Stimulated activated naive CD8-positive, alpha-beta T cell treated with anti-CD3 and anti-CD28 coated beads, Interleukin-15, Interleukin-2, amounts not matched to agents 100 U/mL and 50 U/mL, for 24 hours (primary cell): ENCODE results near the gene PCNX3.

Experiments used
- ATAC-seq: fragments of 150-1000 bp; cut with Tn5 transposase; one replicate; pipeline ENCODE4 v1.10.0; 2021
- DNase-seq: peaks from one replicate; pipeline ENCODE4 v3.0.0; 2021

PCNX3 gene

DNA sequence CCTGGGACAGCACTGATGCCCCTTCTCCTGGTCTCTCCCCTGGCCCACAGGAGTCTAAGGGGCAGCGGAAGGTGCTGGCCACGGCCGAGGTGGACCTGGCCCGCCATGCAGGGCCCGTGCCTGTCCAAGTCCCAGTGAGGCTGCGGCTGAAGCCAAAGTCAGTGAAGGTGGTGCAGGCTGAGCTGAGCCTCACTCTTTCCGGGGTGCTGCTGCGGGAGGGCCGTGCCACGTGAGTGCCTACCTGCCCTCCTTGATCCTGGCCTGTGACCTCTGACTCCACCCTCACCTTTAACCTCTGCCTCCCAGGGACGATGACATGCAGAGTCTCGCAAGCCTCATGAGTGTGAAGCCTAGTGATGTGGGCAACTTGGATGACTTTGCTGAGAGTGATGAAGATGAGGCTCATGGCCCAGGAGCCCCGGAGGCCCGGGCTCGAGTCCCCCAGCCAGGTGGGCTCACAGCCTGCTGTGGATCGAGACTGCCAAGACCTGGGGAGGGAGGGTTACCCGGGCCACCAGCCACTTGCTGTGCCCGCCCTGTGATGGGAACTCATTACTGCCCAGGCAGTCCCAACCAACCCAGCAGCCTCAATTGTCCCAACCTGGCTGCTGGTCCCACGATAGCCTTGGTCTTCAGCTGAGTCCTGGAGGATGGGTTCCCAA lies 35.4 kb upstream of the PCNX3 start:
- DNase-seq (no peak), ATAC-seq (no peak)

DNA sequence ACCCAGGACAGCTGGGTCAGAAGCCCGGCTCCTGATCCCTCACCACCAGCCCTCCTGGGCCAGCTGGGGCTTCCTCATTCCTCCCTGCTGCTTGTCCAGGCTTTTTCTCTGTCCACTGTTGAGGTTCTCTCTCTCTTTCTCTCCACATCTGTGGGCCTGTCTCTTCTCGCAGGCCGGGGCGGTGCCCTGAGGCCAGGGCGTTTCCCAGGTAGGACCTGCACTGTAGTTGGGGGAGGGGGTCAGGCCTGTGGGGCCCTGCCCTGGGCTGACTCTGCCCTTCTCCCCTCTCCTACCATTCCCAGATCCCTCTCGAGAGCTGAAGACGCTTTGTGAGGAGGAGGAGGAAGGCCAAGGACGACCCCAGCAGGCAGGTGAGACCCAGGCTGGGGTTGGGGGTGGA lies 34.8 kb upstream of the PCNX3 start:
- DNase-seq (no peak), ATAC-seq (no peak)

DNA sequence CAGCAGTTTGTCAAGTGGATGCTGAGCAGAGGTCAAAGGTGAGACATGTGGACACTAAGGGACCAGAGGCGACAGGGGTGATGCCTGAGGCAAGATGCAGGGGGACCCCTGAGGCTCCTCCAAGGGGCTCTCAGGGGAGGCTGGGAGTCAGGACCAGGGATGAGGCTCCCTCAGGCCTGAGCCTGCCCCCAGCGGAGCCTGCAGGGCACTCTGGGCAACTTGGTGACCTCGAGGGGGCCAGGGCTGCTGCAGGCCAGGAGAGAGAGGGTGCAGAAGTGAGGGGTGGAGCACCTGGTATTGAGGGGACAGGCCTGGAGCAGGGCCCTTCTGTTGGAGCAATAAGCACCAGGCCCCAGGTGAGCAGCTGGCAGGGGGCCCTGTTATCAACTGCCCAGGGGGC lies 33.6 kb upstream of the PCNX3 start:
- no peak for DNase-seq
- no peak for ATAC-seq

DNA sequence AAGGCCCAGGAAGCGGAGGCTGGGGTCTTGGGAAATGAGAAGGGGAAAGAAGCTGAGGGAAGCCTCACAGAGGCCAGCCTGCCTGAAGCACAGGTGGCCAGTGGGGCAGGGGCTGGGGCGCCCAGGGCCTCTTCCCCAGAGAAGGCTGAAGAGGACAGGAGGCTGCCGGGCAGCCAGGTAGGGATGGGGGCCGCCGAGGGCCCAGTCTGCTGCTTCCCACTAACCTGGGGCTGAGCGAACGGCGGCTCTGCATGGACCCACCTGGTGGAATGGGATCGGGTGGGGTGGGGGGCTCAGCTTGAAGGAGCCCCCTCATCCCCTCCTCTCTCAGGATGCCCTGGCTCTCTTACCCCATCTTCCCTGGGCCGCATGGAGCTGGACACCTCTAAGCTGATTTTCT lies 32.0 kb upstream of the PCNX3 start:
- no peak for ATAC-seq
- DNase-seq, result no peak

DNA sequence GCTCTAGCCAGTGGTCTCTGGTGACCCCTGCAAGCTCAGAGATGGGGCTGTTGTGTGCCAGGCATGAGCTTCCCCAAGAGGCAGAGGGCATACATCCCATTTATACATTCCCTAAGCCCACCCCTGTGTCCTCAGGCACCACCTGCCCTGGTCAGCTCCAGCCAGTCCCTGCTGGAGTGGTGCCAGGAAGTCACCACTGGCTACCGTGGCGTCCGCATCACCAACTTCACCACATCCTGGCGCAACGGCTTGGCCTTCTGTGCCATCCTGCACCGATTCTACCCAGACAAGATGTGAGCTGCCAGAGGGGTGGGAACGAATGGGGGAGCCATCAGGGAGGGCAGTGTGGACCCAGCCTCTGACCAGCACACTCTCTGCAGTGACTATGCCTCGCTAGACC lies 31.5 kb upstream of the PCNX3 start:
- no peak for DNase-seq
- ATAC-seq, result no peak

DNA sequence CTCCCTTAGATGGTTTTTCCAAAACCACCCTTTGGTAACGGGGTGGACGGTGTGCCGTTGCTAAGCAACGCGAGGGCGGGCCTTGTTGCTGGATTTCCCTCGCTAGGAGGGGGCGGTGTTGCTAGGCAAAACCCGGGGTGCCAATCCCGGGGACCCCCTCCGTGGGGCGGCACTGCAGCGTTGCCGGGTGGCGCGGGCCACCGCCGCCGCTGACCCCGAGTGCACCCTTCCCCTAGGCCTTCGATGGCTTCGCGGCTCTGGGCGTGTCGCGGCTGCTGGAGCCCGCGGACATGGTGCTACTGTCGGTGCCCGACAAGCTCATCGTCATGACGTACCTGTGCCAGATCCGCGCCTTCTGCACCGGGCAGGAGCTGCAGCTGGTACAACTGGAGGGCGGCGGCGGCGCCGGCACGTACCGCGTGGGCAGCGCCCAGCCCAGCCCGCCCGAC lies 30.8 kb upstream of the PCNX3 start:
- DNase-seq, result no peak
- no peak for ATAC-seq

DNA sequence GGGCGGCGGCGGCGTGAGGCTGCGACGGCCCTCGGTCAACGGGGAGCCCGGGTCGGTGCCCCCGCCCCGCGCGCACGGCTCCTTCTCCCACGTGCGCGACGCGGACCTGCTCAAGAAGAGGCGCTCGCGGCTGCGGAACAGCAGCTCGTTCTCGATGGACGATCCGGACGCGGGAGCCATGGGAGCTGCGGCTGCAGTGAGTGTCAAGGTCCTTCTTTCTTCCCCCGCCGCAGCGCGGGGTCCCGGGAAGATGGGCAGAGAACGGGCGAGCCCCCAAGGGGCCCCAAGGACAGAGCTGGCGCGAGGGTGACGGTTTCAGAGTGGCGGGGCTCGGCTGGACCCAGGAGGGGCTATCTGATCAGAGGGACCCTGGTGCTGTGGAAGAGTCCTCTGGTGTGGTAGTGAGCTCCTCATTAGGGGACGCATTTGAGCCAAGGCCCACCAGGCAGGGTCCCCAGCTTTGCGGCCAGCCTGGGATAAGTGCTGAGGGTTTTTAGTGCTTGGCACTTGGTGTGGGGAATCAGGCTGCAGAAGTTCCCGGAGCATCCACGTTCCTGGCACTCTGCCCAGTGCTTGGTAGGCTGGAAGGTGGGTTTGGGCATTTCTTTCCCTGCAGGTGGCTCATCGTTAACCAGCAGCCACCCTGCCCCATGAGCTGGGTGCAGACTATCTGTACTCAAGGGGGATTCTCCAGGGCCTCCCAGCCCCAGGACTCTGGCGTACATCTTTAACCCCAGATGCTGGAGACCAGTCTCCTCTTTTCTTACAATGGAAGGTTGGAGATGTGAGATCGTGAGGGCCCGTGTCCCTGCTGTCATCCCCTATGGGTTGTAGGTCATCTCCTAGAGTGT lies 30.0 kb upstream of the PCNX3 start:
- DNase-seq (no peak), ATAC-seq (no peak)

DNA sequence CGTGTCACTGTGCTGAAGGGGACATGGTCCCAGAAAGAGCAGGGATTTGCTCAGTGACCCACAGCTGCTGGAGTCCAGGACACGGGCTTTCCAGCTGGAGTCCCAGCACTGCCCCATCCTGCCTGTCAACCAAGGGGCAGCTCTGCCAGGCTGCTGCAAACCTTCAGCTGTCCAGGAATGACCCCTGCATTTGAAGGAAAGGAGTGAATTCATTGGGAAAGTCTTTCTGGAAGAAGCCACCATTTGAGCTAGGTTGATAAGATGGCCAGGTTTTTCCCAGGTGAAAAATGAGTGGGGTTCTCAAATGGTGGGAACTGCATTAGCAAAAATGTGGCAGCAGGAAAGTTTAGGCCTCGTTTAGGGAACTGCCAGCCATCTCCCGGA lies 29.3 kb upstream of the PCNX3 start:
- ATAC-seq (no peak), DNase-seq (no peak)

DNA sequence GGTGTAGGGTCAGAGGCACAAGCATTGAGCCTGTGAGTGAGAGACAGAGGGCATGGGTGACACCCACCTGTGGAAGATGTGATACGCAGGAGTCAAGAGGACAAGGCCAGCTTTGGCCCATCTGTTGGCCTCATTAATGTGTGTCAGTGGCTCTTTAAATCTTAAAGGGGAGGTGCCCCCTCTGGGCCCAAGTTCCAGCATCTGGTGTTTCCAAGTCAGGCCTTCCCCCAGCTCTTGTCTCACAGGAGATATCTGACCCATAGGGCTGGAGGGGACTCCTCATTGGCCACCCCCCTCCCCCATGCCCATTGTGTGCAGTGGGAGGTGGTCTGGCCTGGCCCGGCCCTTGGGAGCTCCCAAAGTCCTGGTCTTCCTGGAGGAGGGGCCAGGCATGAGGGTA lies 28.9 kb upstream of the PCNX3 start:
- no peak for DNase-seq
- ATAC-seq, result no peak

DNA sequence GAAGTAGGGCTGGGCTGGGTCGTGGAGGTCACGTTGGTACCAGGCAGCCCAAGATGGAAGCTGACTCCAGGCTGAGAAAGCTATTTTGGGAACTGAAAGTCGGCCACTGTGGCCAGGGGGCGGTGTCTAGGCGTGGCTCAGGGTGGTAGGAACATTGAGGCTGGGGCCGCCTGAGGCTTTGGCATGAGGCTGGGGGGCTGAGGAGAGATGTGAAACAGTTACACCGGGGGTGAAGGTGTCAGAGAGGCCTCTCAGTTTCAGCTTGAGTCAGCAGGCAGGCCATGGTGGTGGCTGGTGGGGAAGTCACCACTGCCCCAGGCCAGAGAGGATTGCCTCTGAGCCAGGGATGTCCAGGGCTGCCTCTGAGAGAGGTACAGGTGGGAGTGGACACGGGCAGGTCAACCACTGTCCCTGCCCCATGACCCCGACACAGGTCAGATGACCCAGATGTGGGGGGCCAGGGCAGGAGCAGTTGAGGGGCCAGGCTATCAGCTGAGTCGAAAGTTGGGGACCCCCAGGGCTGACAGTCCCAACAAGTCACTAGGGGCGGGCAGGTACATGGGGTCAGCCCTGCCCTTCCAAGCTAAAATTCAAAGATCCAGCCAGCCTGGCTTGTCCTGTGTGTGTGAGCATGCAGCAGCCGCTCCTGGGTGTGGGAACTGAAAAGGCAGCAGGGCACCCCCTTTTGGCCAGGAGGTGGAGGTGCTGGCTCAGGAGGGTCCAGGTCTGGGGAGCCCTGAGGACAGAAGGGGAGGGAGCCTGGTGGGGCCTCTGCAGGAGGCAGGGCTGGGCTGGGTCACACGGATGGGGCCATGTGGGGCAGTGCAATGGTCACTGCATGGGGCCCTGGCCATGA lies 27.1 kb upstream of the PCNX3 start:
- DNase-seq, result peak; percentile 88
- peak; percentile 85 for ATAC-seq

DNA sequence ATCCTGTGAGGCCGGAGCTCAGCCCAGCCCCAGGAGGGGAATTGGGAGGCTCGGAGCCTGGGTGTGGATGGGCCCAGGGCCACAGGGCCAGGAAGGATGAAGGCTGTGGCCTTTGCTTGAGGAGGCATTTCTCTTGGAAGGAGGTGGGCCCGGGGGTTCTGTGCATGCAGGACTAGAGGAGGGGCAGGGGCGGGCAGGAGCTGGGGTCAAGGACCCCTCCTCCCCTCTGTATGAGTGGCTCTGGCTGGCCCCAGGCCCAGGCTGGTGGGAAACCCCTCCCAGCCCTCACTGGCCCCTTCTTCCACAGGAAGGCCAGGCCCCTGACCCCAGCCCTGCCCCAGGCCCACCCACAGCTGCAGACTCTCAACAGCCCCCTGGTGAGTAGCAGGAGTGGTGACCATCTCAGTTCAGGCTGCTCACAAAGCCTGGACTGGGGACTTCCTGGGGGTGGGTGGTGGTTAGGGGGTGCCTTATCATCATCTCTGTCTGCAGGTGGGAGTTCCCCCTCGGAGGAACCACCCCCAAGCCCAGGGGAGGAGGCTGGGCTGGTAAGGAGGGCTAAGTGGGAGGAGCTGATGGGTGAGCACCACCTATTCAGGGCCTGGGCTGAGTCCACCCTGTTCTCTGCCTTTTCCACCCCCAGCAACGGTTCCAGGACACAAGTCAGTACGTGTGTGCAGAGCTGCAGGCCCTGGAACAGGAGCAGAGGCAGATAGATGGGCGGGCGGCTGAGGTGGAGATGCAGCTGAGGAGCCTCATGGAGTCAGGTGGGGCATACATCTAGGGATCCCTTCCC lies 25.9 kb upstream of the PCNX3 start:
- DNase-seq (peak; percentile 79), ATAC-seq (peak; percentile 59)

DNA sequence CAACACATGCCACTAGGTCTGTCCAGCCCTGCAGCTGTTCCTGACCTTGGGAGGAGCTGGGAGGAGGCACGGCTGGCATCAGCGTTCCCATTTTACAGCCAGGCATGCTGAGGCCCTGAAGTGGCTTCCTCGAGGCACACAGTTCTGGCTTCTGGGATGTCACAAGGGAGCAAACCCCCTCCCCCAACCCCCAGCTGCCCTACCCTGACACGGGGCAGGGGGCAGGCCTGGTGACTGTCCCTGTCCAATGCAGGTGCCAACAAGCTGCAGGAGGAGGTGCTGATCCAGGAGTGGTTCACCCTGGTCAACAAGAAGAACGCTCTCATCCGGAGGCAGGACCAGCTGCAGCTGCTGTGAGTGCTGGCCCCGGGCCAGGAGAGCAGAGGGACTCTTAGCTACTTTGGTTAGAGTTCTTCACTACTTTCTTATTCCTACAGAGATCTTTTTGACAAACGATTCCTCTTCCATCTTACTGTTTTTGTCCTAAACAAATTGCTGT lies 25.3 kb upstream of the PCNX3 start:
- ATAC-seq, result no peak

DNA sequence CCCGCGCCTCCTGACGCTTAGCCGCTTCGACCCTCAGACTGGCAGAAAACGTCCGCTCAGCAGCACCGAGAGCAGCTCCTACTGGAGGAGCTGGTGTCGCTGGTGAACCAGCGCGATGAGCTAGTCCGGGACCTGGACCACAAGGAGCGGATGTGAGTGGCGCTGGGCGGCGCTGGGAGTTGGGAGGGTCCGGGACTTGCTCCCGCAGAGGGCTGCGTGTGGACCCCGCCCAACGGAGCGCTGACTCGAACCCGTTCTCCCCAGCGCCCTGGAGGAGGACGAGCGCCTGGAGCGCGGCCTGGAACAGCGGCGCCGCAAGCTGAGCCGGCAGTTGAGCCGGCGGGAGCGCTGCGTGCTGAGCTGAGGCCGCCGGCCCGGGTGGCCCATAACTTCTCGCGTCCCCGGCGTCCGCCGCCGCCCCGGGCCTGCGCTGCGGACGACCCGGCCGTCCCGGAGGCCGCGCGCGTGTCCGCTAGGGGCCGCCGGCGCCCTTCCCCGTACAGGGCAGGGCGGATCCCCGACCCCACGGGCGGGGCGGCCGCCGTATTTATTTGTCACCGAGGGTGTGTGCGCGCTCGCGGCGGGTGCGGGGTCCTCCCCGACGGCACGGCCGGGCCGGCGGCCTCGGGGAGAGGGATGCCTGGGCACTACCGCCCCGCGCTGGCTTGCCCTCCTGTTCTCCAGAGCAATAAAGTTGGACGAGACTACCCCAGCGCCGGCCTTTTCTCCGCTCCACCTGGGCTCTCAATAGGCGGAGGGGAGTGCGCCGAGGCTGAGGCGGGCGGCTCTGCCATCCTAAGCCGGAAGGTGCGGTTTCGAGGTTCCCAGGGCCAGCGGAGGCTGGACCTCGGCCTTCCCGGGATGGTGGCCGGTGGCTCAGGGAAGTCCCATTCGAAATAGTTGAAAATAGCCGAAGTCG lies 23.4 kb upstream of the PCNX3 start:
- ATAC-seq, result no peak
- DNase-seq, result no peak

More for the DNA sequence above, 25.3 kb upstream of the PCNX3 start:
- no peak for DNase-seq

DNA sequence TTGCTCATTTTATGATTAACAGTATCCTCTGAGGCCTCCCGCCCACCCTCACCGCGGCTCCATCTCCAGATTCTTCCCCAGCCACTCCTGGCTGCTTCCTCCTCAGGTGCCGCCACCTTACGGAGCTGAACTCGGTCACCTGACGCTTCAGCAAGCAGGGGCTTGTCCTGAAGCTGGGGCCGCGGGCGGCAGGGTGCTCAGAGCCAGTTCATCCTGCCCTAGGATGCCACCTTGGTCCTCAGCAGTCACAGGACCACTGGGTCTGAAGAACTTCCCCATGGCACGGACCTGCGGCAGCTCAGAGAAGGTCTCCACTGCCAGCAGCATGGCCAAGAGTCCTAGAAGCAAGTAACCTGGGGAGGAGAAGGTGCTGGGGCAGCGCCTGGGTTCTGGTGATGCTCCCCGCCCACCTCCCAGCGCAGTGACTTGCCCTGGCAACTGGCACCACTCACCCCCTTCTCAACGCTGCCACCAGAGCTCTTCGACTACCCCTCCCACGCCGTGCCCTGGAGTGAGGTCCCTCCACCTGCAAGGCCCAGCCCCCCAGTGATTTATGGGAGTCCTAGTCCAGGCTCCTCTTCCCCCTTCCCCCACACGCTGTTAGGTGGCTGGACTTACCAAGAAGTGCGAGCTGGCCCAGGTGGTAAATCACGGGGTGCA lies 22.6 kb upstream of the PCNX3 start:
- DNase-seq (no peak), ATAC-seq (no peak)

DNA sequence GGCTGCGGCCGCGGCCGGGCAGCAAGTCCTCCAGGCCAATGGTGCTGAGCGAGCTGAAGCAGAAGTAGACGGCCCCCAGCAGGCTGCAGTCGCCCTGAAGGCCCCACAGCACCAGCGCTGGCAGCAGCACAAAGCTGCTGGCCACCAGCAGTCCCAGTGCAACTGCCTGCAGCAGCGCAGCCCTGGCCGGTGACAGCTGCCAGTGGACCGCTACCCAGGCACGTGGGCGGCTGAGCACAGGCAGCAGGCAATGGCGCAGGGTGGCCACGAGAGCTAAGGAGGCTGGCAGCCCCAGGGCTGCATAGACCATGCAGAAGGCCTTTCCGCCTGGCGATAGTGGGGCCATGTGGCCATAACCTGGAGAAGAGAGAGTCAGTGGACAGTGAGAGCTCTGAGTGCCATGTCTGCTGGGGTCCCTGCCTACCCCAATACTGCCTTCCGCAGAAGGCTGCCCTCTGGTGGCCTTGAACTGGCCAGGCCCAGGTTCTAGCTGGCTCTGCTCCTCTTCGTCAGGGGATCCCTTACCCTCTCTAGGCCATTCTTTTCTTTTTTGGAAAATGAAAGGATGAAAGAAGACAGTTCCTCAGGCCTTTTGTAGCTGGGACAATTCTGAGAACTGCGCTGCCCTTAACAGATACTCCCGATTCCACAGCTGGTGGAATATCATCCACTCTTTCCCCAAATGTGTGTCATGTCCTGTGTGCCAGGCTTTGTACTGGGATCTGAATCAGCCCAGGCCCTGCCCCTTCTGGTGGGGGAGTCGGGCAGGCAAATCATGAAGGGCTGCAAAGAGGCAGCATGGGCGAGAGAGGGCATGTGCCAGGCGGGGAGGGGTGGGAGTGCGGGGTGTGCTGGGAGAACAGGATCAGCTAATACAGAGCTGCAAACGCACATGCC lies 21.8 kb upstream of the PCNX3 start:
- ATAC-seq (no peak), DNase-seq (peak; percentile 70)

DNA sequence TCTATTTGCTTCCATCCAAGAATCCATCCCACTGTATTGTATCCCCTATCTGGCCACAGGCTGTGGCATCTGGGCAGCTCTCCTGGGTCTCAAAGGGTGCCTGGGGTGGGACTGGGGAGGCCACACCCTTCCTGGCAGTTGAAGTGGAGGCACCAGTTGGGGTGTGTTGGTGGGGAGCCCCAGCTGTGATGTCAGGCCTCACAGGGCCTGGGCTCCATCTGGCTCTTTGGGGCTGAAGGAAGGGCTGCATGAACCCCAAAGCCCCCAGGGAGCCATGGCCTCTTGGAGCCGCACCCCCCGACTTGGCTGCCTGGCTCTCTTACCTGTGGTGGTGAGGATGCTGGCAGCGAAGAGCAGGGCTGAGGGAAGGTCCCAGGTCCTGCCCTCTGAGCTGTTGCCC lies 20.4 kb upstream of the PCNX3 start:
- ATAC-seq, result no peak
- DNase-seq, result no peak

DNA sequence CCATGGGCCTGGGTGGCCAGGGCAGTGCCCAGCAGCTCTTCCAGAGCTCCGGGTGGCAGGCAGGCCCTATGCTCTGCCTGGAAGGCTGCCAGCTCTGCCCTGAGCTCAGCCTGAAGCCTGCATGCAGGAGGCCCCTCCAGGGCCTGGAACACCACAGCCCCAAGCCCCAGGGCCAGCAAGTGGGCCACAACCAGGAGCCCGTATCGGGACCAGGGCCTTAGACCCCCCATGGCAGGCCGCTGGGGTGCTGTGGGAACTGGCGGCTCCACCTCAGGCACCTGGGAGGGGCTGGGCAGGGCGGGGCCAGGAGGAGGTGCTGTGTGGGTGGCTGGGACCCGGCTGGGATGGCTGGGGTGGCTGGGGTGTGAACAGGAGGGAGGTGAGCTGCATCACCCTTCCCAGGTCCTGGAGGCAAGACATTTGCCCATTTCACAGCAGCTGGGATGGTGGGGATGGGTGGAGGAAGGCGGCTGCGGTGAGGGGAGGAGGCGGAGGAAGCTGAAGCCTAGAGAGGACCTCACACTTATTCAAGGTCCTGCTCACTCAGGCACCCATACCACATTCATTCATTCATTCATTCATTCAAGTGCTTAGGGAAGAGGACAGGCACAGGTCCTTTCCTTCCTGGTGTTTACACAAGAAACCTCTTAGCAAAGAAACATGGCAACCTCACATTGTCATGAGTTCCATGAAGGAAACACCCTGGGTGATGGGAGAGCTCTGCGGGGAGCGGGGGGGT lies 19.9 kb upstream of the PCNX3 start, which contains the start of gene KCNK7:
Gene KCNK7, minus strand, starts transcription at position 258 of the 739 bp plus-strand sequence. Its CDS starts 28 bp downstream, at position 230.
- ATAC-seq (no peak), DNase-seq (no peak)

DNA sequence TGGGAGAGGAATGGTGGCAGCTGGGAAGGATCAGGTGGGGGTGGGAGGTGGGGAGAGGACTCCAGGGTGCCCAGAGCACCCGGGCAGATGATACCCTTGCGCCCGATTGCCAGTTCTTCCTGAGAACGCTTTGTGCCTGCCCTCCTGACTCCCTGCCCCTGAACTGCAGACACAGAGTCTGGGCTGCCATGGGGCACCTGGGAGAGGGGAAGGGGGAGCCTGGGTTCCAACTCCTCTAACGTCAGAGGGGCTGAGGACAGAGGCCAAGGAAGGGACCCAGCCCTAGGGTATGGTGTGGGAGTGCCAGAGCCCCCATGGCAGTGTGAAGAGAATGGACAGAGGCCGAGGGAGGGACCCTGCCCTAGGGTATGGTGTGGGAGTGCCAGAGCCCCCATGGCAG lies 19.1 kb upstream of the PCNX3 start:
- no peak for DNase-seq
- ATAC-seq, result no peak
